CD4-positive, alpha-beta T cell treated with Interleukin-17A for 4 hours (primary cell): ENCODE results near the gene STOML3.

Source experiments
- DNase-seq: peaks from one replicate; pipeline ENCODE4 v3.0.0-alpha.2; 2020; ENCODE audit warnings: mixed read lengths

STOML3 gene

DNA sequence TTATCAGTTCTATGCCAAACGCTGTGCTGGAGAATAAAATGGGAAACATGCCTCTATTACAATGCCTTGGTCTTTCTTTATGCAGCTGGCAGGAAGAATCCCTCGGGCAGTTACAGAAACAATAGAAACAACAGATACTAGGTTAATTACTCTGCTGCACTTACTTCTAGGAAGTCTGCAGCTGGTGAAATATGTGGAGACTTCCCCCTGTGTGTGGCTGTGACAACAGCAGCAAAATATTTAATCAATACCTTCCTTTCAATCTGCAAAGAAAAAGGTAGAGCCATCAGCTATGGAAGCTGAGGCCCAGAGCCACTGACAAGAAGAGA lies 9.9 kb downstream of the STOML3 start:
- no peak for DNase-seq

DNA sequence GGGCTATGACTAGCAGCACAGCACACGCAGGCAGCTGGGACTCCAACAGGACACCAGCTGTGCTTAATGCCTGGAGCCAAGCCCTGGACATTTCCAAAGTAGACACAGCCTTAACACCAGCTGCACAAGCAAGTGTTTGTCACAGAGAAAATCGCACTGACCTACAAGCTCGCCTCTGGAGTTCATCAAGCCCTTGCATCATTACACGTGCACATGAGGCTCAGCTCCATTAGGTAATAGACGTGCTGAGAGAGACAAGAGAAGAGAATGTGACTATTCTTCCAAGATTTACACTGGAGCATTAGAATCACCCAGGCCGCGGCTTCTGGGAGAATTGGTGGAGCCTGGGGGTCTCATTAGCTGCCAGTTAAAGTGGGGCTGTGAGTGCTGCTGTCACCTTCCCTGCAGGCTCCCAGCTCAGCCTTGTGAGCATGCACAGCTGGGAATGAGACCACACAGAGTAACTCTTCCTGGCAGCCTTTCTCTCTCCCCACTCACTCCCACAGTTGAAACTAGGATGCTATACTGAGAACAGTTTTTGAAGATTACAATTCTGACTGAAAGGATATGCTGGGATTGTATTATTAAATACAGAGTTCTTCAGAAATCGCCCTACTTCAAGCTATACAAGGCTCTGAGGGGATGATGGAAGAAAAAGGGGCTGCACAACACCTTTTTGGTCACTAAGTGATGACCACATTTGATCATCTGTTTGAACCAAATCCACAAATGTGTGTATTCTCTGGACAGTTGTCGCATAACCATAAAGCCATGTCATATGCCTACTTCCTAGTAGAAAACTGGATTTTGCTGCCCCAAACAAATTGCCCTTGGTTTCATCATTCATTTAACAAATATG lies 10.5 kb downstream of the STOML3 start:
- no peak for DNase-seq

DNA sequence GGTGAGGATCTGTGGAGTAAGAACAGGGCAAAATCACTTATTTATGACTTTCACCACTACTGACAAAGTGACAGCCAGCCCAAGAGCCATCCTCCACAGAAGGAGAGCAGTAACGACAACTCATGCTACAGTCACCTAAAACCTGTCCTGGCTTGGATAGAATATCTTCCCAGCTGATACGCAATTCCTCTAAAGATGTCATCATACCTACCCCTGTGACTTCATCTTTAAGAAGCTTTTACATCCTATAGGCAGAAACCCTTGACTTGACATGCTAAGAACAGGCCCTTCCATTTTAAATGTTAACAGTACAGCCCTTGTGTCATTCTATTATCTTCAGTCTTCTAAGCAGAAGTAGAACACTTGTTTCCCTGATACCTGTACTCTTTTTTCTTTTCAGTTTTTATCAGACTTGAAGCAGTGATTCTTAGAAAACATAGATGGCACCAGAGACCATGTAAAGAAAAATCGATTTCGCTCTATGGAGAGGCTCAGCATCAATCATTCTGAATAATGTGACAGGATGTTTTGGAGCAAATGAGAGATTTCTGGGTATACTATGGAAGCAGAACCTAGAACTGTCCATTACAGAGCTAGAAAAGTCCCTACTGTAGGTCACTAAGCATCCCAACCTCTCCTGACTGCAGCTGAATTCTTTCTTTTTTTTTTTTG lies 20.1 kb downstream of the STOML3 start:
- no peak for DNase-seq

DNA sequence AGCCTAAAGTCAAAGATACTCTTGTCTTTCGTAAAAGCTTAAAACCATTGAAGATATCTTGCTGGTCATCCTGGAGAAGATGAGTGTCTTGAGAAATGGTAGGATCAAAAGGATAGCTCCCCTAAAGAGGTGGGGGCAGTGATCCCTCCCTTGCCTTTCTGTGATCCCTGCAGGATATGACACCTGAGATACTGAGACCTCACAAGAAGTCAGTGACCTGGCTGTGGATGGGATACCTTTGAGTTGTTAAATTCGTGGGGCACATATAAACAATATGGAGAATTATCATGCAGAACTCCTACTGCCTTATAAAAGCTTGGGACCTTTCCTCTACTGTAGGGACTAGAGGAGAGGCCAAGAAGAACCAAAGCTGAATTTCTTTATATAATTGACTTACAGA lies 21.4 kb downstream of the STOML3 start:
- no peak for DNase-seq

DNA sequence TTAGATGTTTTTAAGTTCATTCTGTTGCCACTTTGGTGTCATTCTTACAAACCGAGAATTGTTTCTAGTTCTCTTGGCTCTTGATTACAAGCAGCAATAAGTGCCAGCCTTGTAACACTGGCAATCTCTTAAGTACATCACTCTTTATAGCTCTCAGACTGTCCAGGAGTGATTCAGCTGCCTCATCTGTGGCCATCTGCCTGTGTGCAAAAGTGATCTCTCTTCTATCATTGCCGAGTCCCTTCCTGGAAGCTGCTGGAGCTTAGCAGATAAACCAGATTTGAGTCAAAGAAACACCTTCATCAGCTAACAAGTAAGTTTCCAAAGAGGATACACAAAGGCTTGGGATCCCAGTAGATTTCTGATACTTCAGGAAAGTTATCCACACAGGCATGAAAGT lies 23.2 kb downstream of the STOML3 start:
- DNase-seq, result no peak

DNA sequence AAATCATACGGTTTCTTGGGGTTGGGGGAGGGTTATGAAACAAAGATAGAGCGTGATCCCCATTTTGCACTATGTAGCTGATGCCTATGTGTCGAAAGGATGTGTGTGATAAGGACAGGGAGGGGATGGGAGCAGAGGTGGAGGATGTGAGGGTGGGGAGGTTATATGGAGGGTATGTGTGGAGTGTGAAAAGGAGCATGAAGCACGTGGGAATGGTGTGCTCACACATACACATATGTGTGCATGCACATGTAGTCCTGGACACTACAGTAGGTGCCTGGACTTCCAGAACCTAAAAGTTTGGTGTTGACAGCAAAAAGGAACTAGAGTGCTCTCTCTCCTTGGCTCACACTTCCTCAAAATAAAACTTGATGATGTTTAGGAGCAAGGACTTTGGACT lies 25.4 kb downstream of the STOML3 start:
- no peak for DNase-seq

DNA sequence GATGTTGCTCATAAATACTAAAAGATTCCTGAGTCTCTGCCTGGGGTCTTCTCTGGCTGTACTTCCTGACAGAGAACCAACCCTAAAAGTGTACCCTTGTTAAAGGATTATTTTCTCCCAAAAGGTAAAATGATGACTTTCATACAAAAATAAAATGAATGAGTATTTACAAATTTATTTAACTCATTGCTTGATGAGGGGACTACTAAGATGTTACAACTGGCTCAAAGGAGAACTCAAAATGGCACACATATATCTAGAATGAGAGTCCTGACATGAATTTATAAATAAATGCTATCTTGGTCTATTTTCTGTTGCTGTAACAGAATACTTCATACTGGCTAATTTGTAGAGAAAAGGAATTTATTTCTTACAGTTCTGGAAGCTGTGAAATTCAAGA lies 30.5 kb downstream of the STOML3 start:
- DNase-seq, result no peak

DNA sequence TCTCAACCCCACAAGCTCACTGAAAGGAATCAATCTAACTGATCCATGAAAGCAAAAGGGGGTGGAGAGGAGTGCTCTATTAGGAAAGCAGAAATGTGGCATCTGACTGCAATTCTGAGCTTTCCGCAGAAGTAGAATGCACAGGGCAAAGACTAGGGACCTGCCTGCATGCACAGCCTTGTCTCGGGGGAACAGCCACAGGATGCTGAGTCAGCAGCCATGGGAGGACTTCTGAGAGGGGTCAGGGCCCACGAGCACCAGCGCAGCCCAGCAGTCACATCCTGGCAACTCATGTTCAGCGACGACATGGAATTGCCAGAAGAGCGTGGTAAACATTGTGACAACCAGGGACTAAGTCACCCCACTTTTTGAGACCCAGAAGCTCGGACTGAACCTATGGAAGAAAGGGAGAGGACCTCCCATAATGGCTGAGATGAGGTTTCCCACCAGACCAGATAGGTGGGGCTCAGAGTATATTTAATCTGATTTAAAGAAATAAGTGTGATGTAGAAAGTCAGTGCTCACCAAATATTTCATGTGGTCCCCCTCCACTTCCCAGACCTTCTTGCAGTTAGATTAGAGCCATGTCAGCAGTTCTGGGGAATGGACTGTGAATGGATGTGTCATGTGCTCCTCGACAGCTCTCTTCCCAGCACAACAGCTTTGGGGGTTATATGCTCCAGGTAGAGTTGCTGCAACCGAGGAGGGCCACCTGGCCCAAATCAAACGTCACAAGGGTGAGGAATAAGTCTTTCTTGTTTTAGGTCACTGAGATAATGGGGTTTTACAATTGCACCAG lies 32.6 kb downstream of the STOML3 start:
- DNase-seq, result no peak

DNA sequence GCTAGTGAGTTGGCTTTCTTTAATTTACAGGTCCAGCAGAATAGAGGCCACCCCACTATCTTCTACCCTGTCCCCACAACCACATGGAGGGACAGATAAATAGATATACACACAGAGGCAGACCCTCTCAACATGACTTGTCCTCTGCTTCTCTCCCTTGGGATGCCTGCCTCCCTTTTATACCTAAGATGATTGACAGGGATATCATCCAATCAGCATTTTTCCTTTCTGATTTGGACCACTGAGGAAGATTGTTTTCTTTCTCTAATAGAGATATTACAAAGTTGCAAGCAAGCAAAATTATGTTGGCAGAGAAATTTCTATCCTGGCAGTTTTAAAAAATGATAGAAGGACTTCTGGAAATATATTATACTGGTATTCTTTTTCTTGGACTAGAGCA lies 35.8 kb downstream of the STOML3 start:
- no peak for DNase-seq

DNA sequence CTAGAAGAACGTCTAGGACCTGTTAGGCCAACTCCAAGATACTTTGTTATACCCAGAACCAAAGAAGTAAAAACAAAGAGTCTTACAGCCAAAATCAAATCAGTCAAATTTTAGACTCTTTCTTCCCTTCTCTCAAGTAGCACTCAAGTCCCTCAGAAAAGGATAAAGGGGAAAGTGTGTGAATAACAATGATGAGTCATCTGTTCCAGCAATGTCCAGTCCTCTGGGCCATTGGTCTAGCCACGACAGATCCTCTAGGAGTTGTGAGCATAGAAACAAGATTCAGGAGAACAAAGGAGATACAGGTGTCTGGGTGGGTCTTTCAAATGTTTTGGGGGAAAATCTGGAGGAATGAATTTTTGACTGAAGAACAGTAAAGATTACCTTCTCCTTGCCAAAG lies 36.3 kb downstream of the STOML3 start:
- DNase-seq, result no peak

DNA sequence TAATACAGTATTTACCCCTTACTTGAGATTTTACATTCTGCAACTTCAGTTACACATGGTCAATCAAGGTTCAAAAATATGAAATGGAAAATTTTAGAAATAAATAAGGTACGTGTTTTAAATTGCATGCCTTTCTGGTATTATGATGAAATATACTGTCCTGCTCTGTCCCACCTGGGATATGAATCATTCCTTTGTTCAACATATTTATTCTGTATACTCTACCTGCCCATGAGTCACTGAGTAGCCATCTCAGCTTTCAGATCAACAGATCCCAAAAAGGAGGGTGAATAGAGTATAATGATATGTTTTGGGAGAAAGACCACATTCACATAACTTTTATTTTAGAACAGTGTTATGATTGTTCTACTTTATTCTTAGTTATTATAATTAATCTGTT lies 37.8 kb downstream of the STOML3 start:
- no peak for DNase-seq

DNA sequence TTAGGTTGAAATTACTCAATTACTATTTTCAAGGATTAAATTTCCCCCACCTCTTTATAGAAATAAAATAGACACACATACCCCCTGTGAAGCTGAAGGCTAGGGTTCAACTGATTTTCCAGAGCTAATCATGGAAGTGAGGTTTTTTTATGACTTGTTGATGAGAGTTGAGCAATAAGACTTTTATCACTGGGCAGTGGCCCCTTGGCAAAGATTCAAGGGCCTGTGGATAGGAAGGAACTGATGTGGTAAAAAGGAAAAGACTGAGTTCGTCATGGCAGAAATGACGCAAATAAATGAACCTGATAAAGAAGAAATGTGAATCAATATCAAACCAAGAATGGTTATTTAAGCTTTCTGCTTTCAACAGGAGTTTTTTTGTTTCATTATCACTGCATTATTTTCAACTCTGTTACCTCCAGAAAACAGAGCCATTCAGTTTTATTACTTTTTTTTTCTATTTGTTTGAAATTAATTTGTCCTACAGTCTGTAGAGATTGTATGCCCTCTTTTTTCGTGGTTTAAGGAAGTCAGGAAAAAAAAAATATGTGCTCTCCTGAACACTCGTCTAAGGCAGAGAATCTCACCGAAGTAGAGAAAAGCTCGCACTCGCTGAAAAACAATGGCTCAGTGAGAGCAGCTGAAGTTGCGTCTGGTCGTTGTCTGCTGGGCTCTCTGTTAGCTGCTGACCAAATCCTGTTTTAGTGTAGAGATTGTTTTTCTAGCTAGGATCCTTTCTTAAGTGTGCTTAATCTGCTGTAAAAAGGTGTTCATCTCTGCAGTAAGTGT lies 38.9 kb downstream of the STOML3 start:
- no peak for DNase-seq

DNA sequence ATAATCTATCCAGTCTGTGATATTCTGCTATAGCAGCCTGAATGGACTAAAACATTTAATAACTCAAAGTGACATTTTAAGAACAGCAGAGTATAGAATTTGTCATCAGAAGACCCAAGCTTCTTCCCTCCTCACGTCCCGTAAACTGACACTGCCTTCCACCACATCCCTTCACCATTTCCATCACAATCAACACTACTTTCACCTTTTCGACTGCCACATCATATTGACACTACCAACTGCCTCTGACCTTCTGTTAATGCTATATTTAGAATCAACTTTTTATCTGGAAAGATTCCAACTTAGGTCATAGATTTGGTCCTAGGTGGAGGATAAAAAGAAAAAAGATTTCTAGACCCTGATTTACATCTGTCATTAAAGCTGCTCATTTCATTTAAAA lies 39.6 kb downstream of the STOML3 start:
- no peak for DNase-seq

DNA sequence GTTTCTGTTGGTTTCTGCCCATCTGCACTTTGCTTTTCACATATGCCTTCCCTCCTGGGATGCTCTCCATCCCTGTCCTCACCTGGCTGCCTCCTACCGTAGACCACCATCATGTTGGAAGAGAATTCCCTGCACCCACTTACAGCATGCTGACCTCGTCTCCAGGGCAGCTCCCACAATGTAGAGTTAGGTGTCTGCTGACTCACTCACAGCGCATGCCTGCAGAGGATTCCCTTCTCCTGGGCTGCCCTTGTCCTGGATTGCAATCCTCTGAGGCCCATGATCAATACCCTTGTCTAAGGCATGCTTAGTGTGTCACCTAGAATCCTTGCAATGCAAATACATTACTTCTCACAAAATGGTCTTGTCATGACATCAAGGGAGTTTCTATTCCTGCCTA lies 43.6 kb downstream of the STOML3 start:
- DNase-seq, result no peak

DNA sequence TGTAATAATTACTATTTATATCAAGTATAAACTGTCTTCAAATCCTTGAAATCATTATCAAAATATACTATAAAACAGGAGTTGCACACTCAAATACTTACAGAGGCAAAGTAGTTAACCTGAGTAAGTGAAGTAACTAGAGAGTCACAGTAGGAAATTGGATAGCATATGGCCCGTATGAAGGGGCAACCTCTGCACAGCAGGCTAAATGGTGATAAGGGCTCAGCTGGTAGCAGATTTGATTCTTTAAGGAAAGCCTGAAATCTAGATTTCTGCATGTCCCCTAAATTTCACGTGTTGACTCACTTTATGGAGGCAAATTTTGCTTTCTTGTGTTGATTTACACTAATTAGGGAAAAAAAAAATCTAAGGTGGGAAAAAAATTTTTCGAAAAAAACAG lies 46.4 kb downstream of the STOML3 start:
- no peak for DNase-seq

DNA sequence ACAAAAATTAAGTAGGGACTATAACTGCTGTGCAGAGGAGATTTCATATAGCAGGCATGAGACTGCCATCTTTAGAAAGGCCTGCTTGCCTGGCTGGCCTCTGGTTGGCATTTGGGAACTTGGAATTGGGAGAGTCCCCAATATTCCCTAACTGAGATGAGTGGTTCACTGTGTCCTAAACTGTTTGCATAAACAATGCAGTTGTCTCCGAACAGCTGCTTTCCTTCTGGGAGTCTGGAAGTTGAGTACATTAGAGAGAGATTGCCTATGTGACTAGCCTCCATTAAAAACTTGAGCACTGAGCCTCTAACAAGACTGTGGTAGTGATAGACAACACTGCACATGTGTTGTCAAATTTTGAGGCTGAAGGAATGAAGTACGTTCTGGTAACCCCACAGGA lies 47.4 kb downstream of the STOML3 start:
- no peak for DNase-seq

DNA sequence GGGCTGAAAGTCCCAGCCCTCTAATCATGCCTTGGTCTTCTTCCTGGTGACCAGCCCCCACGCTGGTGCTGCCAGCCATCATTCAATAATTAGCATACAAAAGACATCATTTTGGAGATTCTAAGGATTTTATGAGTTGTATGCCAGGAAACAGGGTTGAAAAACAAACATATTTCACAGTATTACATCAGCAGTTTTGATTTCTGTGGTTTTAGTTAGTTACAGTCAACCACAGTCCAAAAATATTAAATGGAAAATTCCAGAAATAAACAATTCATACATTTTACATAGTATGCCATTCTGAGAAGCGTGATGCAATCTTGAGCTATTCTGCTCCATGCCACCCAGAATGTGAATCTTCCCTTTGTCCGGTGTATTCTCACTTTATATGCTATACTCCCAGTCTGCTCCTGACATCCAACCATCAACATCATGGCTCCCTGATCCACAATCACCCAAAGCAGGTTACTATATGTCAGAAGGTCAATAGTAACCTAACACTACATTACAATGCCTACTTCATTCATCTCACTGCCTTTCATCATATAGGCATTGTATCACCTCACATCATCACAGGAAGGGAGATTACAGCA lies 49.2 kb downstream of the STOML3 start:
- no peak for DNase-seq

DNA sequence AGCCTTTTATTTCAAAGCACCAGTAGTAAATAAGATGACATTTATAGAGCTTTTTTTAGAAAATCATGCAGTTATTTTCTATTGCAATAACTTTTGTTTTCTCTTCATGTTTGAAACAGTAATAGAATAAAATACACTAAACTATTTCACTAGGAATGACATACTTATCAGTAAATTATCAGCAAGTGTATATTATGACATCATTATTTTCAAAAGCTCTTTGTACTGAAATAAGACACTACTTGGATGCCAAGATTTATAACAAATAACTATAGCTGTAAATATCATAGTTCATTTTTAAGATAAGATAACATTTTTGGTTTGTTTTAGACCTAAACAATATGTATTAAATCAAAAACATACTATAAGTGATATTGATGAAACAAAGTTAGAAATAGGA lies 56.8 kb downstream of the STOML3 start:
- DNase-seq, result no peak

DNA sequence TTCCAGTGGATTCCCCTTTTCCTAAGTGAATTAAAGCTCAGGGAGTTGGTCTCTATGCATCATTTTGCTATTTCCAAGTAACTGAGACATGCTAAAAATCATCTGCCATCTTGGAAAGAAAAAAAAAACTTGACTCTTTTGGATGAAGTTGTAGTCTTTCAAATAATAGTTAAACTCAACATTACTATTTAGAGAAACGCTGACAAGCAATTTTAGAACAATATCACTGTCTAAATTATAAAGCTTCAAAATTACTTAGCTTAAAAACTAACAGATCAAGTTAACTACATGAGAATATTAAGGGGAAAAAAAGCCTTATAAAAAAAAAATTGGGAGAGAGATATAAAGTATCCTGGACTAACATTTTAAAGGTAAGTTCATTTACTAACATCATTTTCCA lies 68.5 kb downstream of the STOML3 start:
- DNase-seq, result no peak

DNA sequence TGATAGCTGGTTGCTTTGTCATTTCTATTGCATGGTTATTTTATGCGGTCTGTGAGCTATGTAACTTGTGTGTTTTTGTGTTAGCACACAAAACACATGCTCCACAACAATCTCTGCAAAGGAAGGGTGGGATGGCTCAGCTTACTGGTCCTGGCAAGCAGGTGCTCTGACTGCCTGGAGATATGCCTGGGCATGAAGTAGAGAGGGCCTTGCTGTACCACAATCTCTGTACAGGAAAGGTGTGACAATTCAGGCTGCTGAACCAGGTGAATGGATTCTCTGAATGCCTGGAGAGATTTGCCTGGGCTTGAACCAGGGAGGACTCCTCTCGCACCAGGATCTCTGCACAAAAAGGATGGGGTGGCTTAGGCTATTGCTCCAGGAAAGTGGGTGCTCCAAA lies 69.5 kb downstream of the STOML3 start:
- no peak for DNase-seq
